Transverse colon (tissue), 3 donors: ENCODE measurements around the gene TEX11.
"Not testable (repeated sequence)": the region's sequence is repeated elsewhere in the genome, so short reads cannot be mapped to it uniquely, and the experiment has no call there.

Experiments
- EP300 ChIP-seq: sonication (generic); formaldehyde crosslinking; IDR thresholded peaks from one replicate; pipeline ENCODE4 v1.6.1; 2017; ENCODE audit warnings: antibody characterized with exemption, low read depth
- POLR2A ChIP-seq: fragments of 450-650 bp; IDR thresholded peaks from one replicate; pipeline ENCODE4 v1.6.1; 2016; ENCODE audit warnings: antibody characterized with exemption, mild to moderate bottlenecking, moderate library complexity
- TF ChIP-seq, protein P1 (sequence below), 5 experiments: fragments of 200-600 bp in 3 of 5; fragments of 450-650 bp in 2 of 5; sonication (generic) in 3 of 5; IDR thresholded peaks; 1 replicate in 2 of 5; 2 replicates in 3 of 5; pipeline ENCODE4 v1.5.1; 2016 to 2017; ENCODE audit warnings: antibody characterized with exemption in 5 of 5, inconsistent platforms in 3 of 5, mild to moderate bottlenecking in 2 of 5, moderate library complexity in 1 of 5

- TF ChIP-seq, protein P1, sequence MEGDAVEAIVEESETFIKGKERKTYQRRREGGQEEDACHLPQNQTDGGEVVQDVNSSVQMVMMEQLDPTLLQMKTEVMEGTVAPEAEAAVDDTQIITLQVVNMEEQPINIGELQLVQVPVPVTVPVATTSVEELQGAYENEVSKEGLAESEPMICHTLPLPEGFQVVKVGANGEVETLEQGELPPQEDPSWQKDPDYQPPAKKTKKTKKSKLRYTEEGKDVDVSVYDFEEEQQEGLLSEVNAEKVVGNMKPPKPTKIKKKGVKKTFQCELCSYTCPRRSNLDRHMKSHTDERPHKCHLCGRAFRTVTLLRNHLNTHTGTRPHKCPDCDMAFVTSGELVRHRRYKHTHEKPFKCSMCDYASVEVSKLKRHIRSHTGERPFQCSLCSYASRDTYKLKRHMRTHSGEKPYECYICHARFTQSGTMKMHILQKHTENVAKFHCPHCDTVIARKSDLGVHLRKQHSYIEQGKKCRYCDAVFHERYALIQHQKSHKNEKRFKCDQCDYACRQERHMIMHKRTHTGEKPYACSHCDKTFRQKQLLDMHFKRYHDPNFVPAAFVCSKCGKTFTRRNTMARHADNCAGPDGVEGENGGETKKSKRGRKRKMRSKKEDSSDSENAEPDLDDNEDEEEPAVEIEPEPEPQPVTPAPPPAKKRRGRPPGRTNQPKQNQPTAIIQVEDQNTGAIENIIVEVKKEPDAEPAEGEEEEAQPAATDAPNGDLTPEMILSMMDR (IDR thresholded peaks at IDR 0.05): not testable (repeated sequence)
- not testable (repeated sequence) for TF ChIP-seq EP300, POLR2A
These were observed 338.5 kb downstream of the TEX11 start for GRCh38 chrX:70569922-70570576.
